Measurements from ENCODE around the gene BOLA2B. TPM values are rescaled to one million over a fixed set of nuclear protein-coding genes. Genes with fewer than 3 reads are reported as not detected.

Gene BOLA2B
- total and polyA plus RNA-seq, 9 of the 15 experiments (the other 6 are each of a cell fraction or from before 2014, with no cell fraction given), result 43.9 to 613 (median 181) TPM

DNA sequence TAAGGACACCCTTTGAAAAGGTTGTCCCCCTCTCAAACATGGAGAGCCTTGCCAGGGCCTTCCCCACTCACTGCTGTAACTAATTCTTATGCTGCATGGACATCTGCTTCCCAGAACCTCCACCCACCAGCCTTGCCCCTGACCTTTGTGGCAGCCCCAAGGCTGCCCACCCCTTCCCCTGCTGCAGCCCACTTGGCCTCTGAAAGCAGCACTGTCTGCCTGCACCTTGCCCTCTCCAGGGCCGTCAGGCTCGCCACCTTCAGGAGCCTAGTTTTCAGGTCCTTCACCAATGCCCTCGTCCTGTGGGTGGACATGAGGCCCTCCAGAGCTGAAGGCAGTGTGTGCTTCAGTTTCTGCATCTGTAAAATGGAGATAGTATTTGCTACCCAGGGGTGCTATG lies 12.7 kb downstream of the BOLA2B start (continued):
- TF ChIP-seq ETV6 (IDR thresholded peaks at IDR 0.05; ENCODE audit: borderline replicate concordance in 1 of 2, low read depth in 2 of 2, low read length in 1 of 2) (no peak), ETV6 (CRISPR knock-in tag; IDR thresholded peaks at IDR 0.05; ENCODE audit: borderline replicate concordance) (no peak), CHD2 (IDR thresholded peaks at IDR 0.05; ENCODE audit: low read depth, low read length) (no peak), SMARCB1 (IDR thresholded peaks at IDR 0.05; ENCODE audit: insufficient read length, low read depth) (no peak), ZNF740 (CRISPR knock-in tag; IDR thresholded peaks at IDR 0.05) (no peak), ZNF740 (tag; IDR thresholded peaks at IDR 0.05) (no peak), STAT5A (IDR thresholded peaks at IDR 0.05; ENCODE audit: borderline replicate concordance, low read length) (no peak), HDAC3 (IDR thresholded peaks at IDR 0.05; ENCODE audit: borderline replicate concordance, partially characterized antibody) (no peak), ZBTB34 (CRISPR knock-in tag; IDR thresholded peaks at IDR 0.05) (no peak)

GRCh38 chr16:30179931-30180330 lies 13.5 kb downstream of the BOLA2B start:
- no peak overlapping the region for H3K27ac ChIP-seq (ENCODE audit: extremely low read depth, low read depth, low read length)
- no peaks in the 10 kb centered on the region for H3K9me3 ChIP-seq (replicated peaks; ENCODE audit: control insufficient read depth, insufficient read depth, low read depth, low read length)
- FAIRE-seq, result no peak
- ATAC-seq, result no peak
- H3K4me3 ChIP-seq, result no peak overlapping the region
- POLR2A ChIA-PET, result interaction anchor here (0.5 to 2.0 kb wide), 2 partner anchors 19 to 456 kb away, joined by 5 to 6 read pairs; no protein-coding TSS in a partner anchor
- H4K20me1 ChIP-seq (replicated peaks; ENCODE audit: control insufficient read depth, insufficient read depth, low read length), result no peaks in the 10 kb centered on the region
- H3K4me1 ChIP-seq (replicated peaks in 1 of 2; ENCODE audit: control insufficient read depth in 2 of 2, insufficient read depth in 2 of 2, low read length in 2 of 2), result peaks cover 10 to 25% of the 10 kb centered on the region in 2 experiments
- no peaks in the 10 kb centered on the region for H3K36me3 ChIP-seq (ENCODE audit: control insufficient read depth, insufficient read depth, low read length)
- H2AFZ ChIP-seq (ENCODE audit: low read depth, low read length), result no peak overlapping the region
- H3K9ac ChIP-seq (ENCODE audit: insufficient read depth in 1 of 2, low read depth in 2 of 2, low read length in 2 of 2), result no peak overlapping the region
- no peaks in the 10 kb centered on the region for H3K79me2 ChIP-seq (ENCODE audit: control insufficient read depth, insufficient read depth, low read length)
- intact Hi-C loops (cut with micrococcal nuclease), result no loop called here
- DNase-seq (ENCODE audit: extremely low read depth in 1 of 4, low spot score in 3 of 4), result no peak
- in situ Hi-C loops (cut with MboI), result no loop called here
- no peaks in the 10 kb centered on the region for H3K9me1 ChIP-seq (ENCODE audit: control insufficient read depth, insufficient read depth, low read length)
- no peaks in the 10 kb centered on the region for H3K27me3 ChIP-seq (ENCODE audit: control insufficient read depth in 2 of 2, insufficient read depth in 2 of 2, low read length in 2 of 2)
- H3K4me2 ChIP-seq (ENCODE audit: insufficient read depth, low read length), result no peak overlapping the region
- no peak for TF ChIP-seq BRCA1 (IDR thresholded peaks at IDR 0.05)
- TF ChIP-seq BRCA1 (CRISPR knock-in tag; IDR thresholded peaks at IDR 0.05), result no peak
- TF ChIP-seq ZNF121 (CRISPR knock-in tag; conservative IDR thresholded peaks at IDR 0.05), result peak; percentile 50
- no TSS peak for BruUV-seq (replicated peaks)
- CTCF ChIA-PET (ENCODE audit: low intra/inter-chr PET ratio), result no interaction called here
- WGBS (ENCODE audit: insufficient coverage, low coverage, missing lambda C conversion rate), result 34% methylated on average over 9 of the region's 9 CpGs
